ENCODE data around the gene KRT14.

The KRT14 gene

DNA sequence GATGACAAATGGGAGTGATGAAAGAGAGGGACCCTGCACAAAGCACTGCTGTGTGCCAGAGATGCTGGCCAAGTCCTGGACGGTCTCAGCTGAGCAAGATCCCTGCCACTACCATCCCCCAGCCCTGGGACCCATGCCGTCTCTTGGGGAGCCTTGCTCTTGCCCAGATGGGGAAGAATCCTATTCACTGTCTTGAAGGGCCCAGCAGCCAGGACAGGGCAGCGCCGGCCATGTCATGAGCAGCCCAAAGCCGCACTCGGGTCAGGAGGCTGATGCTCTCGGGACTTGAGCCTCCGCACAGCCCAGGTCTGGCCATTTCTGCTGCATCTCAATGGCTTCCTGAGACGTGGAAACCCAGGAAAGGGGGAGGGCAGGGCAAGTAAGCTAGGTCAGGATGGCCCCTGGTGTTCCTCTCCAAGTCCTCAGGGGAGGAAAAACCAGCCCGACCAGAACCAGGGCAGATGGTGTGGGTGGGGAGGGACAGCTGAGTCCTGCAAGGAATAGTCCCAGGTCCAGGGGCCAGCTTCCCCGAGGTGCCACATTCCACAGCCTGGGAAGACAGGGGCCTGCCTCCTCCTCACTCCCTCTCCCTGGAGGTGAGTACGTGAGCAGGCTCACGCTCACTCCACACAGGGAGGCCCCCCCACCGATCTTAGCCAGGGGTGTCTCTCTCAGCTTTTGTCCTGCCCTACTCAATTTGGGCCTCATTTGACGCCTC lies 50.8 kb downstream of the KRT14 start:
- TF ChIP-seq, protein P1, sequence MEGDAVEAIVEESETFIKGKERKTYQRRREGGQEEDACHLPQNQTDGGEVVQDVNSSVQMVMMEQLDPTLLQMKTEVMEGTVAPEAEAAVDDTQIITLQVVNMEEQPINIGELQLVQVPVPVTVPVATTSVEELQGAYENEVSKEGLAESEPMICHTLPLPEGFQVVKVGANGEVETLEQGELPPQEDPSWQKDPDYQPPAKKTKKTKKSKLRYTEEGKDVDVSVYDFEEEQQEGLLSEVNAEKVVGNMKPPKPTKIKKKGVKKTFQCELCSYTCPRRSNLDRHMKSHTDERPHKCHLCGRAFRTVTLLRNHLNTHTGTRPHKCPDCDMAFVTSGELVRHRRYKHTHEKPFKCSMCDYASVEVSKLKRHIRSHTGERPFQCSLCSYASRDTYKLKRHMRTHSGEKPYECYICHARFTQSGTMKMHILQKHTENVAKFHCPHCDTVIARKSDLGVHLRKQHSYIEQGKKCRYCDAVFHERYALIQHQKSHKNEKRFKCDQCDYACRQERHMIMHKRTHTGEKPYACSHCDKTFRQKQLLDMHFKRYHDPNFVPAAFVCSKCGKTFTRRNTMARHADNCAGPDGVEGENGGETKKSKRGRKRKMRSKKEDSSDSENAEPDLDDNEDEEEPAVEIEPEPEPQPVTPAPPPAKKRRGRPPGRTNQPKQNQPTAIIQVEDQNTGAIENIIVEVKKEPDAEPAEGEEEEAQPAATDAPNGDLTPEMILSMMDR (IDR thresholded peaks at IDR 0.05; ENCODE audit: low read length, missing control alignments): no peak
- H3K4me3 ChIP-seq (replicated peaks; ENCODE audit: low read depth, low read length): no peak overlapping the region
- DNase-seq (ENCODE audit: low read depth): no peak

DNA sequence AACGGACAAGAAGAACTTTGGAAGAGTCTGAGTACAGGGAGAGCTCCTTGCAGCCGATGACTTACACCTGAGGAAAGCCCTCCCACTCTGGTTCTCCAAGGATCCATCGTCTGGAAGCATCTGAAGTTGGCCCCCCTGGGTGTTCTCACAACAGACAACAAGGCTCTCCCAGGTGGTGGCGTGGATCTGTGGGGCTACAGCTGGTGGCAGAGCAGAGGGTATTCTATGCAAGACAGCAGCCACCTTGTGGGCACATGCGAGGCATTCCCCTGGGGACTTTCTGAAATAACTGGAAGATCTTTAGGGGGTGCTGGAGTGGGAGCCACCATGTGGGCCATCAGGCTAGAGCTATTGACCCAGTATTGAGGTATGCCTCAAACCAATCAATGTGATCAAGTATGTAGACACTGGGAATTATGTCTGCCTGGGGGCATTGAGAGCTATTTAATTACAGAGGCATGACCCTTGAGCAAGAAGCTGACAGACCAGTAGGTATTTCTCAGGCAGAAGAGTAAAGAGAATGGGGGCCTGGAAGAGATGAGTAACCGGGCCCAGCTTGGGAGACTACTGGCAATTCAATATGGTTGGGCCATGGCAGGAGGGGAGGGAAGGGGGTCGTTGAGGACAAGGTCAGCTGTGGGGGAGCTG lies 51.7 kb downstream of the KRT14 start:
- no peak overlapping the region for H3K4me3 ChIP-seq (replicated peaks; ENCODE audit: low read depth, low read length)
- TF ChIP-seq, protein P1 (IDR thresholded peaks at IDR 0.05; ENCODE audit: low read length, missing control alignments): no peak
- DNase-seq (ENCODE audit: low read depth): no peak

DNA sequence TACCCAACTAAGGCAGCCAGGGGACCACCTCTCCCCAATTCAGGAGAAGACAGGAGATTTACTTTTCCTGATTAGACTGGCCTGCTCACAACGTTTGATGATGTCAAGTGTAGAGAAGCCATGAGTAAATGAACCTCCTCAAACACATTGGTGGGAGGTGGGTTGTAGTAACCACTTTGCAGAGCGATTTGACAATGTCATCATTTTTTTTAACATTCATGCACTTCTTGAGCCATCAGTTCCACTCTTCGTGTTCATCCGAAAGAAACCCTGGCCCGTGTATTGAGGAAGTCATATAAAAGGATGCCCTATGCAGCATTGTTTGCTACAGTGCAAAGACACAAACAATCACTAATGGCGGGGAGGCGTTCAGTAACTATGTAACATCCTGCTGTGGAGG lies 53.1 kb downstream of the KRT14 start:
- H3K4me3 ChIP-seq (replicated peaks; ENCODE audit: low read depth, low read length): no peak overlapping the region
- TF ChIP-seq, protein P1 (IDR thresholded peaks at IDR 0.05; ENCODE audit: low read length, missing control alignments): no peak
- no peak for DNase-seq (ENCODE audit: low read depth)

DNA sequence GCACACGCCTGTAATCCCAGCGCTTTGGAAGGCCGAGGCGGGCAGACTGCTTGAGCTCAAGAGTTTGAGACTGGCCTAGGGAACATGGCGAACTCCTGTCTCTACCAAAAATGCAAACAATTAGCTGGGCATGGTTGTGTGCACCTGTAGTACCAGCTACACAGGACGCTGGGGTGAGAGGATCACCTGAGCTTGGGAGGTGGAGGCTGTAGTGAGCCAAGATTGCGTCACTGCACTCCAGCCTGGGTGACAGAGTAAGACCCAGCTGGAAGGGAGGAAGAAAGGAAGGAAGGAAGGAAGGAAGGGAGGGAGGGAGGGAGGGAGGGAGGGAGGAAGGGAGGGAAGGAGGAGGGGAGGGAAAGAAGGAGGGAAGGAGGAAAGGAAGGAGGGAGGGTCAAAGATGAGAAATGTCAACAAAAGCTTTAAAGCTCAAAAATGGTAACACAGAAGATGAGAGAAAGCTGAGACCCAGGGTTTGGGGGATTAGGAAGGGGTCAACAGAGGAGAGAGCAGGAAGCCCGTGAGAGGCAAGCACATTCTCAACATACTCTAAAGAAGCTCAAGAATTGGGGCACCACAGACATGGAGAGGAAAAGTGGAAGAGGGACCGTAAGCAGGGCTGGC lies 53.6 kb downstream of the KRT14 start:
- no peak for DNase-seq (ENCODE audit: low read depth)
- no peak overlapping the region for H3K4me3 ChIP-seq (replicated peaks; ENCODE audit: low read depth, low read length)
- TF ChIP-seq, protein P1 (IDR thresholded peaks at IDR 0.05; ENCODE audit: low read length, missing control alignments): no peak

Measured in fibroblast of pulmonary artery (primary cell).